HG03159 (cell line): ENCODE measurements around the gene SPINK13.
"Not testable (repeated sequence)": the region's sequence is repeated elsewhere in the genome, so short reads cannot be mapped to it uniquely, and the experiment has no call there.

Source experiments
- ATAC-seq: cut with Tn5 transposase; IDR thresholded peaks from one replicate; pipeline ENCODE4 v1.9.1; 2021; ENCODE audit warnings: mild to moderate bottlenecking, moderate library complexity; ENCODE audit not compliant: unreplicated experiment

Gene SPINK13, protein sequence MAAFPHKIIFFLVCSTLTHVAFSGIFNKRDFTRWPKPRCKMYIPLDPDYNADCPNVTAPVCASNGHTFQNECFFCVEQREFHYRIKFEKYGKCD

DNA sequence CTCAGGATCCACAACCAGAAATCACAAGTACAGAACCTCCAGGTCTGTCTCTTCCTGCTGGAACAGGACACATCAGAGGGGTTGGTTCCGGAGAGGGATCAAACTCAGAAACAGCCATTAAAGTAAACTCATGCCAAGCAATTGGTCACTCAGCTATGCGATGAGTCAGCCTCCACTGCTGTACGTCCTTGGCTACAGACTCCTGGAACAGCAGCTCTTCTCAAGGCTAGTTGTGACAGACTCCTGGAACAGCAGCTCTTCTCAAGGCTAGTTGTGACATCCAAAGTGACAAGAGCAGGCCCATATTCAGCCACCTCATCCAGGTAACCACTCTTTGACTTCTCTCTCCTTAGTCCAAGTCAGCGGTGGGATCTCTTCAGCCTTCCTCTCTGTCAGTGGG, at the start of gene SPINK13:
Gene SPINK13, plus strand, starts transcription at position 229 of the 400 bp plus-strand sequence. CDS start 1,279 bp downstream, outside the sequence.
- no peak for ATAC-seq

DNA sequence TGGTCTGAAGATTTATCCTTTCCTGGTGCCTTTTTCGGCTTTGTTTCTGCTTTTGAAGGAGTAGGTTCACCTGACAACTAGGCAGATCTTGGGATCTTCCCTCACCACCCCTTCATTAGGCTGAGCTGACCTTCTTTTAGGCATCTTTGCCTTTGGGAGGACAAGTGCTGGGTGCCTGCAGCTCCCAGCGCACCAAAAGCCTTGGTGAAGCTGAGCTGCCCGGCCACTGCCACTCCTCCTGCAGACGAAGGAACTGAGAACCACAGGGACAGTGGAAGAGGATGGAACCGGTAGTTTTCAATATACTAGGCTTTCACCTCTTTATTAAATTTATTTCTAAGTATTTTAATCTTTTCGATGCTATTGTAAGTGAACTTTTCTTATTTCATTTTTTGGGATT, 47.1 kb upstream of the SPINK13 start:
- no peak for ATAC-seq

DNA sequence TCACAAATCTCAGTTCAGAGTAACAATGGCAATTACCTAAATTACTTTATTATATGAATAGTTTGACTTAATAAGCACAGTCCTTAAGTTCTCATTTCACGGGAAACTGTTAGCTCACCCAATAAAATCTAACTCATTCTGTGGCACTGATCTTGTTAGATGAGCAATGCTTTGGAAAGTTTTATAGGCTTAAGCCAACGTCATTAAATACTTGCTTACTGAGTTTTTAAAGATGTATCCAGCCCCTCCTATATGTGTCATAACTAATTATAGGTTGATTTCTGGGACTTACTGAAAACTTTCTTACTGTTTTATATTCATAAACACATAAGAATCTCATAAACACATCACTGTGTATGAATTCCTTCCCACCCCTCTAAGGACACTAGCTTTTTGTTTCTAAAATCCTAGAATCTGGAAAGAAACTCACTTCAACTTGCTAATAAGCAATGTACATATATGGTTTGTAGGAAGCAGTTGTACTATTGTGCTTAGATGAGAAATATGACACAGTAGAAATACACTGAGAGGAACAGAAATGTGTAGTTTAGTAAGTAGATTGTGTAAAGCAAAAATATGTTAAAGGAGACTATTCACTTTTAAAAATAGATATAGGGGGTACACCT, 44.4 kb upstream of the SPINK13 start:
- no peak for ATAC-seq

DNA sequence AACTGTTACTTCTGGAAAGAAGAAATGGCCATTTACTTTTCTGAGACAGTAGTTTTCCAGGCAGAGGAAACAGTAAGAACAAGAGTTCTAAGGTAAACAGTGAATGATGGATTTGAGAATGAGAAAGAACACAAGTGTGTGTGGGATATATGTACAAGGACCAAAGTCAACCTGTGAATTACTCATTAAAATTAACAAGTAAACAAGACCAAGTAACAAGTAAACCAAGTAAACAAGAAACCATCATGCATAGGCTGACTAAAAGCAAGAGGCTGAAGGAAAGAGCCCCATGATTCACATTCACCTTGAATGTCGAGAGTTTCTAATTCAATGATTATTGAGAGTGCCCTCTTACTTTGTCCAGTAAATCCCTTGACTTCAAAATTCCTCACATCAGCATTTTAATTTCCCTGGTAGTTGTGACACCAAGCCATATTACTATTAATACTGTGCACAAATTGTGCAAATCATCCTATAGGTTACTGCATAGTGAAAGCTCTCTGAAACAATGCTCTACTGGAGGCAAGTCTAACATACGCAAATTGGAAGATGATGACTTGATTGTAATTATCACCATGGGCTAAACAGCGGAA, 40.1 kb upstream of the SPINK13 start:
- ATAC-seq: no peak

DNA sequence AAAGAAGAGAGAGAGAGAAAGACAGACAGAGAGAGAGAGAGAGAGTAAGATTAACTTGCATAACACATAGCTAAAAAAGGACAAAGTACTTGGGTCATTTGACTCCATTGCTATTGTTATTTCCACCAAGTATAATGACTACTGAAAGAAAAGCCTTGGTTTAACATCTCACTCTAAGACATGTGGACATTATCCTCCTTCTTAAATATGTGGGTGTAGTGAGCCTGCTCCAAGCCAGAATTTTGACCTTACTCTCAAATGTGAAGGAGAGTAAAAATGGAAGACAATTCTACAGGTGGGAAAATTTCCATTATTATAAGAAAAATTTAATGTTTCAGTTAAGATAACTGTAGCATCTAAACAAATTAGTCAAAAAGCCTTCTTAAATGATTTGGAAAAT, 38.8 kb upstream of the SPINK13 start:
- no peak for ATAC-seq

DNA sequence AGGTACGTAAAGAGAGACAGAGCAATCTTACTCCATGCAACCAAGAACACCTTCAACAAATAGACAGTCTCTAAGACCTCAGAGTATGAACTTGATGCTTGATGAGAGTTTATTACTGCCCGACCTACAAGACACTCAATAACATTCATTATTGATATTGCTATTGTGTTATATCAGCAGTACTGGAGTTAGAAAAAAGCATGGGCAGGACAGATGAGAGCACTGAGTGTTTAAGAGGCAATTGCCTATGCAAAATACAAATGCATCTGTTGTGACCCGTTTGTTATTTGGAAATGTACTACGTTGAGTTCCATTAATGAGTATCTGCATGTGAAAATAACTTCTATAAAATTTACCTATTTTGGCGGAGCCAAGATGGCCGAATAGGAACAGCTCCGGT, 38.4 kb upstream of the SPINK13 start:
- ATAC-seq: no peak

DNA sequence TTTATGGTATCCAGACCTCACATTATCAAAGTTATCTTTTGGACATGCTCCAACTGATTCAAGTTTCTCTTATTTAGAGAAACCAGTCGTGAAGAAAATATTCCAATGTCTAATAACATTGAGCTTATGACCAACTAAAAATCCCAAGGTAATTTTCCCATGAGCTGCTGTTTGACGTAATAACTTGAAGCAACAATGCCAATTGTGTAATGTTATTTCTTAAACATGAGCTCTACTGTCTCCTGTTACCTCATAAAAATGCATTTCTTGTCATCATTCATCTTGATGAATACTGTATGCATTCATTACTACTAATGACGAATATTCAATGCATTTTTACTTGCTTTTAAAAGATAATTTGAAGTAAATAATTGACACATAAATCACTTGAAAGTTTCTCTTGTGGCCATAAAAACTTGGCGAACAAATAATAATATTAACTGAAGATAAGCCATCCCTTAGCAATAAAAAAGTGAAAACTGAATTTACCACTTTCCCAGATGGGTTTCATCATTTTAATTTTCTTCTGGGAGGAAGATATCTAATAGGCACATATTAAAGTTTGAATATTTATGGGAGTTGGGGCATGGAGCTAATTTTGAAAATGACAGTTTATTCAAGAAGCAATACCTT, 30.7 kb upstream of the SPINK13 start:
- no peak for ATAC-seq

DNA sequence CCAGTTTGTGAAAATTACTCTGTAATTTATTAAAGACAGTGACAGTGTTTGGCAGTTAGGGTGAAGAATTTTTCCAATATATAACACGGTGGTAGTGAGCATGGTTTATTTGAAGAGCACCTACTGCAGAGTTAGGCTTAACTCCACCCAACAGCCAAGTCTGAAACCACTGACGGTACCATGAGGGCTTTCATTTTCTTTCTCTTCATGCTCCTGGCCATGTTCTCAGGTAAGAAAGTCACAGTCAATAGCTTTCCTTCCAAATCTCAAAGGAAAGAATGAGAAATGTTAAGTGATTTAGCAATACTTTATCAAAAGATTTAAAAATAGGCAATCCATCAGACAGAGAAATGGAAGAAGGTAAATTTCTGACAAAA, 30.2 kb upstream of the SPINK13 start, which contains the start of gene MARCOL:
Gene MARCOL, plus strand, starts transcription at position 108 of the 377 bp plus-strand sequence. Its CDS starts 73 bp downstream, at position 181.
- no peak for ATAC-seq

DNA sequence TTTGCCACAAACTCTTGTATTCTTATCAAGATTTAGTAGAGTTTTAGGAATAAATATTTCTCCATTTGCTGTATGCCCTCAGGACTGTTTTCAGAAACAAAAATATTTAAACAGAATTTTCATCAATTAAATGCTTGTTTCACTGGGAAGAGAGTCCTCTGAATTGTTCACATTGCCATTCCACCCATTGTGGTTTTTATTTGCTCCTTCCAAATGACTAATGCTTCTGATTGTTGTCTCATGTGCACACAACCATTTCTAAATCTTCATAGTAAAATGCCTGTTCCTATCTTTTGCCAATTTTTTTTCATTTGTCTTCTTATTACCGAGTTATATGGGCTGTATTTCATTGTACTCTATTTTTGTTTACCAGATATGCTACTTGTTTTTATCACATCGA, 19.7 kb upstream of the SPINK13 start:
- ATAC-seq: no peak

DNA sequence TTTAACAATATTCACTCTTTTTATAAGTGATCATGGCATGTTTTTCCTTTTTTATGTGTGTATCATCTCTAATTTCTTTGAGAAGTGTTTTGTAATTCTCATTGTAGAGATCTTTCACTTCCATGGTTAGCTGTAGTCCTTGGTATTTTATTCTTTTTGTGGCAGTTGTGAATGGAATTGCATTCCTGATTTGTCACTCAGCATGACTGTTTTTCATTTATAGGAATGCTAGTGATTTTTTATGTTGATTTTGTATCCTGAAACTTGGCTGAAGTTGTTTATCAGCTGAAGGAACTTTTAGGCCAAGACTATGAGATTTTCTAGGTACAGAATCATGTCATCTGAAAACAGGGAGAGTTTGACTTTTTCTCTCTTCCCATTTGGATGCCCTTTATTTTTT, 13.1 kb upstream of the SPINK13 start:
- ATAC-seq: no peak

DNA sequence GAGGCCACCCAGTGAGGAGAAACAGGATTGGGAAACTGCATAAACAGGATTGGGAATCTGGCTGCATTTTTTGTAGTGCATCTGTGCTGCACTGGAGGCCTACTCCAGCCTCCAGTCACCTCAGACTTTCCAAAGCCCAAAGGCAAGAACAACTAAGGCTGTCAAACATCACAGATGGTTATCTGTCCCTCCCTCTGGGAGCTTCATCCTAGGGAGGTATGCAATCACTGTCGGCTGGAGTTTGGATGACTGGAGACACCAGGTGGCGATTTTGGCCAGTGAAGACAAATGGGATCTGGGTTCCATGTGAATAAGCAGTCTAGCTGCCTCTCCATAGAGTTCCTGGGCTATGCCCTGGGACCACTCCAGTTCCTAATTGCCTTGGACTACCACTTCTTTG, 9.3 kb upstream of the SPINK13 start:
- ATAC-seq: no peak

DNA sequence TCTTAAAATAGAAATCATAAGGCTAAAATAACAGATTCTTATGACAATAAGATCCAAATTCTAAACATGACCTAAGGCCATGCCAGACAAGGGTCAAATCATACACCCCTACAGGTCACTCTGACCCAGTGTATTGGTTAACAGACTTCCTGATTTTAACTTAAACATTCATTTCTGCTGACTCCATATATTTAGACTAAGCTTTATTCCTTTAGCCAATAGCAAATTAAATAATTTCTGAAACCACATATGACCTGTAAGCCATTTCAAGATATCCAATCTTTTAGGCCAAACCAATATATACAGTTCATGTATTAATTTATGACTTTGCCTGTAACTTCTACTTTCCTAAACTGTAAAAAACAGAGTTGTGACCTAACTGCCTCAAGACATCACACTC, 7.4 kb upstream of the SPINK13 start:
- no peak for ATAC-seq

DNA sequence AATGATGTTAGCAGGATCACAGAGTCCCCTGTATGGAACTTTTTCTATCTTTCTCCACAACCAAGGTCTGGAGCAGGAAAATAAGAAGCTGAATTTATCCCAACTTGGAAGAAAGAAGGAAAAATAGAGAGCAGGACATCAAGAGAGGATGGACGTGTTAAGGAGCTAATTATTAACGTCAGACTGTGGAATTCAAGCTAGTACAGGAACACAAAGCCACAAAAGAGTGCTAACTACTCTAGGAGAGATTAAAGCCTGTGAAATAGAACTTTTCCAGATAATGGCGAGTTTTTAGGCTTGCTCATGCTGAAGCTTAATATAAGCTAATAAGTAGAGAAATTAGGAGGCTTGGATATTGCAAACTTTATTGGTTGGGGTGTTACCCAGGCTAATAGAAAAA, 632 bp upstream of the SPINK13 start:
- no peak for ATAC-seq

DNA sequence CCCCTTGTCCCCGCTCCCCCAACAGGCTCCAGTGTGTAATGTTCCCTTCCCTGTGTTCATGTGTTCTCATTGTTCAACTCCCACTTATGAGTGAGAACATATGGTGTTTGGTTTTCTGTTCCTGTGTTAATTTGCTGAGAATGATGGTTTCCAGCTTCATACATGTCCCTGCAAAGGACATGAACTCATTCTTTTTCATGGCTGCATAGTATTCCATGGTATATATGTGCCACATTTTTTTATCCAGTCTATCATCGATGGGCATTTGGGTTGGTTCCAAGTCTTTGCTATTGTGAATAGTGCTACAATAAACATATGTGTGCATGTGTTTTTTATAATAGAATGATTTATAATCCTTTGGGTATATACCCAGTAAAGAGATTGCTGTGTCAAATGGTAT, 6.5 kb downstream of the SPINK13 start:
- ATAC-seq: not testable (repeated sequence)

DNA sequence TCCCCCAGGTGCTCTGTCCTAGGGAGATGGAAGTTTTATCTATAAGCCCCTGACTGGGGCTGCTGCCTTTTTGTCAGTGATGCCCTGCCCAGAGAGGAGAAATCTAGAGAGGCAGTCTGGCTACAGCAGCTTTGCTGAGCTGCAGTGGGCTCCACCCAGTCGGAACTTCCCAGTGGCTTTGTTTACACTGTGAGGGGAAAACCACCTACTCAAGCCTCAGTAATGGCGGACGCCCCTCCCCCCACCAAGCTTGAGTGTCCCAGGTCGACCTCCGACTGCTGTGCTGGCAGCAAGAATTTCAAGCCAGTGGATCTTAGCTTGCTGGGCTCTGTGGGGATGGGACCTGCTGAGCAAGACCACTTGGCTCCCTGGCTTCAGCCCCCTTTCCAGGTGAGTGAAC, 12.3 kb downstream of the SPINK13 start:
- ATAC-seq: not testable (repeated sequence)

DNA sequence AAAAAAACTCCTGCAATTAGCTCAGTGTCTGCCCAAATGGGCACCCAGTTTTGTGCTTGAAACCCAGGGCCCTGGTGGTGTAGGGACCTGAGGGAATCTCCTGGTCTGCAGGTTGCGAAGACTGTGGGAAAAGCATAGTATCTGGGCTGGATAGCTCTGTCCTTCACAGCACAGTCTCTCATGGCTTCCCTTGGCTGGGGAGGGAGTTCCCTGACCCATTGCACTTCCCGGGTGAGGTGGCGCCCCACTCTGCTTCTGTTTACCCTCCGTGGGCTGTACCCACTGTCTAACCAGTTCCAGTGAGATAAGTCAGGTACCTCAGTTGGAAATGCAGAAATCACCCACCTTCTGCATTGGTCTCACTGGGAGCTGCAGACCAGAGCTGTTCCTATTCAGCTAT, 12.7 kb downstream of the SPINK13 start:
- not testable (repeated sequence) for ATAC-seq

DNA sequence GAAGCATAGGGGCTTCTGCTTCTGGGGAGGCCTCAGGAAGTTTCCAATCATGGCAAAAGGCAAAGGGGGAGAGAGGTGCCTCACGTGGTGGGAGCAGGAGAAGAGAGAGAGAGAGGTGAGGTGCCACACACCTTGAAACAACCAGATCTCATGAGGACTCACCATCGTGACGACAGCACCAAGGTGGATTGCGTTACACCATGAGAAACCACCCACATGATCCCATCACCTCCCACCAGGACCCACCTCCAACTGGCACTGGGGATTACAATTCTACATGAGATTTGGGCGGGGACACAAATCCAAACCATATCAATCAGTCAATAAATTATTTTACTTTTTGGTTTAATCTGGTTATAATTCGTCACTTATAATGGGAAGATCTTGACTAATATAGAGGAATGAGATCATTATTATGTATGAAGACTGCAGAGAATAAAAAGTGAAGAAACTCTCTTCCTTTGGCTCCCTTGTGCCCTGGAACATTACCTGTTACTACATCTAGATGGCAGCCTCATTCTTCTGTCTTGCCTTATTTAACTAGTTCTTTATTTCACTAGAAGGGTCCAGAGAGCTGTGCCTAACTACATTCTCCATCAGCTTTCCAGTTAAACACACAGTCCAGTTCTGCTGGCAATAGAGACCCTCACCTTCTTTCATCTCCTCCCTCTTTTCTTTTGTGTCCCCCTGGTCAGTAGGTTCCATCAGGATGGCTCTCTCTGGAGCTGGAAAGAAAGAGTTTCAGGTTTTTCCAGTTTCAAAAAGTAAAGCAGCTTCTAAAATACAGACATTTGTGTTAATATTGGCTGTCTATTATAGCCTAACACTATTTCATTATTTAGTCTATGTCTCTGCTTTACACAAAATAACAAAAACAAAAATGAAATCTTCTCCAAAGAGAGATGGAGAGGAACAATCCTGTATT, 21.9 kb downstream of the SPINK13 start:
- ATAC-seq: peak; percentile 68

DNA sequence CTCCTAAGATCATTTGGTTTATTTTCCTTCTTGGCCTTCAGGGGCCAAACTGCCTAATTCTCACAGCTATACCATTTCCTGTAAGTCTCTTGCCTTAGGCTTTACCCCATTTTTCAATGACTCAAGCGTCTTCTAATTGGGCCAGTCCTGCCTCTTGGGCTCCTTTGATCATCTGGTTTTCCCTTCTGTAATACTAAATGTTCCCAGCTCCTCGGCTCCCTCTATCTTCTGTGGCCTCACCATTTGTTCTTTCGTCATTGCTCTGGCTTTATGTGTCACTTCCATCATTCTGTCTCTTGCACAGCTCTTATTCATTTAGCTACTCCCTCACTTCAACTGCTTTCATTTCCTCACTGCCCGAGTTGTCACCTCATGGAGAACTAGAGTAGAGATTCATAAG, 29.1 kb downstream of the SPINK13 start:
- no peak for ATAC-seq

DNA sequence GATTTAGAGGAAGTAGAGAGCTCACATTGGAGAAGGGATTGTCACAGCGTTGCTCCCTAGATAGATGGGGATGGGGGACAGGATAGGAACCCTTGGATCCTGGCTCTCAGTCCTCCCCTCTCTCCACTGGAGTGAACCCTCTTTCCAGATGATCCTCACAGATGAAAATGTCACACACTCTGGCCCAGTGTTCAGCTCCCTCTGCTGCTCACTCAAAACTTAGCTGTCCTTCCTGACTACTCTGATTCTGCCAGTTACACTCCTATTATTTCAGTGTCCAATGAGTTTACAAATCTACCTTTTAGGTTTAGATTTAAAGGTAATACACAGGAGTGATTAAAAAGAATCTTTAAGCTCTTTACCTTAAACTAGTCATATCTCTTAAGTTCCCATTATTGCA, 37.9 kb downstream of the SPINK13 start:
- ATAC-seq: no peak

DNA sequence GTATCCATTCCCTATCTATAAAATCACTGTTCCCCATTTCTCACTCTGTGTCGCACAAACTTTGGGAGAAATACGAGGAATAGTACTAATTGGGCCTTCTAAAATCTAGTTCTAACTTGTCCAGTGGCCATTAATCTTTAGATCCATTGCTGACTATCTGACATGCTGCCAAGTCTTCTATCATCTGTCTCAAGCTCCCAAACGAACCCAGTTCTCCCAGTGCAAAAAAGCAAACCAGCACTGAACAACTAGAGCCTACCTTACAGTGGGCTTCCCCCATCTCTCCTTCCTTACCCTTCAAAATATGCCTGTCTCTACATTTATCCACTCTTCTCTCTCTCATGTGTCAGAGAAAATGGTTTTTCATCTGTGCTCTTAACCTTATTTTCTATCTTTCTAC, 40.4 kb downstream of the SPINK13 start:
- no peak for ATAC-seq

DNA sequence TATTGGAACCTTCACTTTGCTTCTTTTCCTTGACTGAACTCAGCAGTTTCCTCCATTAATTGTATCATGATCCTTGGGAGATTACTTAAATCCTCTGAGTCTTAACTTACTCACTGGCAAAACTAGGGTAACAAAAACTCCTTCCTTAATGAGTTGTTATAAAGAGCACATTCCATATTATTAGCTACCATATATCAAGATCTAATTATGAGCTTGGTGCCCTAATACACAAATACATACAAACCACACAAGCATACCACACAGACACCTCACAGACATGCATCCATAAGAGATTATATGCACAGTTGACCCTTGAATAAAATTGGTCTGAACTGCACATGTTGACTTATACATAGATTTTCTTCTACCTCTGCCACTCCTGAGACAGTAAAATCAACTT, 41.2 kb downstream of the SPINK13 start:
- no peak for ATAC-seq
